ENCODE measurements around the gene NOTO.

The NOTO gene

GRCh38 chr2:73203055-73203681, 794 bp downstream of the NOTO start:
- DNase-seq = no peak

GRCh38 chr2:73205611-73206010, 3.2 kb downstream of the NOTO start:
- no peak for DNase-seq

GRCh38 chr2:73208258-73208657, 5.9 kb downstream of the NOTO start:
- DNase-seq = no peak

- no peak for DNase-seq
Measured at GRCh38 chr2:73210019-73210418, 7.6 kb downstream of the NOTO start.

- DNase-seq = no peak
Measured at GRCh38 chr2:73210696-73211095, 8.3 kb downstream of the NOTO start.

GRCh38 chr2:73212098-73212447, 9.7 kb downstream of the NOTO start:
- no peak for DNase-seq

- peak; percentile 69 to 77 for DNase-seq
Measured at GRCh38 chr2:73212448-73213176, 10.2 kb downstream of the NOTO start.

GRCh38 chr2:73214120-73215035, 12.0 kb downstream of the NOTO start, which contains the start of gene SMYD5:
SMYD5 (plus strand) TSS chr2:73214245; CDS start chr2:73214267, 22 bp downstream.
- peak; percentile 91 to 93 for DNase-seq

- no peak for DNase-seq
Measured at GRCh38 chr2:73215254-73215653, 12.9 kb downstream of the NOTO start.

GRCh38 chr2:73217160-73217559, 14.8 kb downstream of the NOTO start:
- DNase-seq = no peak

- DNase-seq = no peak
Measured at GRCh38 chr2:73217826-73218225, 15.5 kb downstream of the NOTO start.

- no peak for DNase-seq
Measured at GRCh38 chr2:73218298-73218697, 15.9 kb downstream of the NOTO start.

- DNase-seq = no peak
Measured at GRCh38 chr2:73223821-73224220, 21.4 kb downstream of the NOTO start.

- DNase-seq = no peak
Measured at GRCh38 chr2:73225513-73226360, 23.4 kb downstream of the NOTO start.

- no peak for DNase-seq
Measured at GRCh38 chr2:73227086-73227485, 24.7 kb downstream of the NOTO start.

GRCh38 chr2:73228631-73229030, 26.3 kb downstream of the NOTO start:
- no peak for DNase-seq

- no peak for DNase-seq
Measured at GRCh38 chr2:73232403-73233153, 30.2 kb downstream of the NOTO start.

- peak; percentile 85 to 88 for DNase-seq
Measured at GRCh38 chr2:73233154-73233931, 31.0 kb downstream of the NOTO start, which contains the start of gene PRADC1. PRADC1 (minus strand) TSS chr2:73233239; CDS start chr2:73233160, 79 bp downstream.

- peak; percentile 78 to 80 for DNase-seq
Measured at GRCh38 chr2:73233932-73234832, 31.8 kb downstream of the NOTO start, which contains the start of gene CCT7. CCT7 (plus strand) TSS chr2:73234308; CDS start chr2:73234379, 71 bp downstream.

Measured in stimulated activated CD4-positive, alpha-beta T cell treated with anti-CD3 and anti-CD28 coated beads, Interleukin-2, amount 100 ng/mL, for 48 hours (primary cell).